Tibial nerve (tissue), 4 donors: ENCODE measurements around the gene B3GALT6.

ENCODE experiments used
- CTCF ChIP-seq, 5 experiments: fragments of 200-600 bp in 3 of 5; fragments of 450-650 bp in 2 of 5; sonication (generic) in 3 of 5; IDR thresholded peaks; one replicate each; pipeline ENCODE4 v1.5.1; 2016 to 2019; ENCODE audit warnings: antibody characterized with exemption in 5 of 5, mild to moderate bottlenecking in 3 of 5, moderate library complexity in 2 of 5
- EP300 ChIP-seq, 2 donors: sonication (generic); formaldehyde crosslinking; IDR thresholded peaks; one replicate each; pipeline ENCODE4 v1.6.1; 2017; ENCODE audit warnings: antibody characterized with exemption in 2 of 2, mild to moderate bottlenecking in 1 of 2
- POLR2A ChIP-seq, 2 donors: fragments of 450-650 bp; IDR thresholded peaks; one replicate each; pipeline ENCODE4 v1.6.1; 2017; ENCODE audit warnings: antibody characterized with exemption in 2 of 2, mild to moderate bottlenecking in 2 of 2, moderate library complexity in 2 of 2

- TF ChIP-seq EP300 (IDR thresholded peaks at IDR 0.05) (no peak), POLR2A (IDR thresholded peaks at IDR 0.05) (no peak), CTCF (IDR thresholded peaks at IDR 0.05) (no peak)
These were observed 30.0 kb downstream of the B3GALT6 start for GRCh38 chr1:1262071-1262470.
